IPS-20b (cell line): ENCODE data around the gene BRAT1.
"Not testable (repeated sequence)": the region's sequence is repeated elsewhere in the genome, so short reads cannot be mapped to it uniquely, and the experiment has no call there.

Experiments
- H3K27ac ChIP-seq: one replicate; pipeline ENCODE4 v1.5.1; 2013; ENCODE audit warnings: low read length
- H3K27me3 ChIP-seq: 2 replicates; pipeline ENCODE4 v1.6.1; 2013; ENCODE audit warnings: mild to moderate bottlenecking, low read length, inconsistent platforms; ENCODE audit not compliant: insufficient read depth
- H3K36me3 ChIP-seq: 2 replicates; pipeline ENCODE4 v1.6.1; 2013; ENCODE audit warnings: low read depth, mild to moderate bottlenecking, inconsistent platforms, low read length, moderate library complexity; ENCODE audit not compliant: insufficient read depth
- H3K4me1 ChIP-seq: 2 replicates; pipeline ENCODE4 v1.6.1; 2013; ENCODE audit warnings: mild to moderate bottlenecking, control low read depth, inconsistent platforms, low read length, moderate library complexity; ENCODE audit not compliant: insufficient read depth
- H3K4me3 ChIP-seq: 2 replicates; pipeline ENCODE4 v1.5.1; 2013; ENCODE audit warnings: mild to moderate bottlenecking, low read length, inconsistent platforms
- H3K9ac ChIP-seq: 2 replicates; pipeline ENCODE4 v1.6.1; 2013; ENCODE audit warnings: low read depth, mild to moderate bottlenecking, inconsistent platforms, low read length, moderate library complexity
- H3K9me3 ChIP-seq: 2 replicates; pipeline ENCODE4 v1.6.1; 2013; ENCODE audit warnings: mild to moderate bottlenecking, low read depth, low read length, inconsistent platforms; ENCODE audit not compliant: insufficient read depth

BRAT1 gene

DNA sequence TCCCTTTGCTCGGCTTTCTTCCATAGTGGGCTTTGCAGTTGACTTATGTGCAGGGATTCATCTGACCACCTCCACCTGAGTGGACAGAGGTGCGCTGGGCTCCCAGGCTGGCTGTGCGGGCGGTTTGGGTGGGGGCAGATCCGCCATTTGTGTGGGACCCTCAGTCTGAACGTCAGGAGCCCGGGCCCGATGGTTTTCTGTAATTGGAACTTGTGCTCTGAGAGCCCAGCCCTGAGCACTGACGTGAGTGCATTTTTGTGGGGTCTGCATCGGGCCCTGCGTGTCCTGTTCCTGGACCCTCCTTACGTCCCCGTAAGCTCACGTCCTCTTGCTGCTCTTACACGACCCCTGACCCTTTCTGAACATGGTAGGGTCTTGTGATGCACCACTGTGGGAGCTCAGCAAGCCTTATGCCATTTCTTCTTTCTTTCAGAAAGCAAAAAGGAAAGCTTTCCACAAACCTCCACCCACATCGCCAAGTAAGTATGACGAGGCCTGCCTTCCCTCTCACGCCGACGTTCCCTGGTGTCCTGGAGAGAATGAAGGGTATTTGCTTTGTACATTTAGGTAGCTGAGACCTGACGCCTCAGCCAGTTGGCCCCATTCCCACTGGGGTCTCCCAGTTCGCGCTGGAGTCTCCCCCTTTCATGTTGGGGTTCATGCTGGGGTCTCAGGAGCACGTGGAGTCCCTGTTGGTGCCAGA, 13.3 kb upstream of the BRAT1 start:
- H3K4me1 ChIP-seq, result no peaks in the 10 kb centered on the region
- no peak overlapping the region for H3K4me3 ChIP-seq
- no peak overlapping the region for H3K9ac ChIP-seq
- H3K36me3 ChIP-seq, result no peaks in the 10 kb centered on the region
- H3K27ac ChIP-seq, result no peak overlapping the region
- H3K27me3 ChIP-seq, result no peaks in the 10 kb centered on the region
- H3K9me3 ChIP-seq, result no peaks in the 10 kb centered on the region

DNA sequence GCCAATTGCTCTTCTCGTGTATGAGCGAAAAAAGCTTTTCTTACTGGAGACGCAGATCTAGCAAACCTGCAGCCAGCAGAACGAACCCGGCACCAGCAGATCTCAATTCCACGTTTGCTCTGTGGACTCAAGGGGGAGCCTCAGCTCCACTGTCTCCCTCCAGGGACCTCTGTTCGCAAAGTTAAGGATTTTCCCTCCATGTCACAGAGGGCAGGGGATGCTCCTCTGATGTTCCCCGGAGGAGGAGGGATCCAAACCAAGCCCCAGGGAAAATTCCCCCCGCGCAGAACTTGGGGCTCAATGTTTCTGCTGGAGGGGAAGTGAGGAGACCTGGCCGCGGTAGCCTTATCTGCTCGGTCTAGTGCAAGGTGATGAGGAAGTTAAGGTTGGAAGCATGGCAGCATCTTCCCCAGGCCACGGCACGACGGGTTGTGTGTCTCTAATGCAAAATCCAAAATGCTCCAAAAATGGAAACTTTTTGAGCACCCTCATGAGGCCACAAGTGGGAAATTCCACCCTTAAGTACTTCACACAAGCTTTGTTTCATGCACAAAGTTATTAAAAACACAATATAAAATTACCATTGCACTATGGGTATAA, 12.5 kb upstream of the BRAT1 start:
- H3K9me3 ChIP-seq, result no peaks in the 10 kb centered on the region
- H3K9ac ChIP-seq, result no peak overlapping the region
- H3K4me1 ChIP-seq, result no peaks in the 10 kb centered on the region
- H3K27ac ChIP-seq, result no peak overlapping the region
- no peaks in the 10 kb centered on the region for H3K27me3 ChIP-seq
- H3K4me3 ChIP-seq, result no peak overlapping the region
- H3K36me3 ChIP-seq, result no peaks in the 10 kb centered on the region

DNA sequence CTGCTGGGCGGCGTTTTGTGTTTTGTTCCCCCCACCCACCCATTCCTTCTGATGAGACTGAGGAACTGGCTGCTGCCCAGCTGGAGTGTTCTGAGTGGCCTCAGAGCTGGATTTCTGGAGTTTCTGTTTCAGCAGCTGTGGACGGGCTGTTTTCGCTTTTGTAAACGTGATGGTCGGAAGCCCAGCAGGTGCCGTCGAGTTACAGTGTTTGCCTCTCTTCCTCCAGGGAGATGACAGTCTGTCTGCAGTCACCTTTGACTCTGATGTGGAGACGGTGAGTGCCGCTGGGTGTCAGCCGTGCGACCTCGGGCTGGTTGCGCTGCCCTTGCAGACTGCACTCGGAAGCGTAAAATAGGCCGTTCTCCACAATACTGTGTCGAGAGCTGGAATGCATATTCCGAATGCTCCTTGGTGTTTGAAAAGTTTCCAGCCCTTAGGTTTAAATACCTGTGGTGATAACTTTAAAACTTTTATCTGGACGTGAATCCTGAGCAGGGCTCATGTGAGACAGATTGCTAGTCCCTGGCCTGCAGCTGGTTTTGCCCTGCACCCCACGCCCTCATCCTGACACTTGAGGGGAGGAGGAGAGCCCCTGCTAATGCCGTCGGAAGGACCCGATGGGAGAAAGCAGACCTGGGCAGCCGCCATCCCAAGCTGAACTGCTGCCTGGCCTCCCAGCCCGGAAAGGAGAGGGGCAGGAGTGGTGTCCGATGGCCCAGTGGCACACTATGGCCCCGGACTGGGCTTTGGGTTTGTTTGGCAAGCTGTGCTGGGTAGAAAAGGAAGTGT, 11.8 kb upstream of the BRAT1 start:
- no peaks in the 10 kb centered on the region for H3K4me1 ChIP-seq
- H3K4me3 ChIP-seq, result no peak overlapping the region
- H3K9me3 ChIP-seq, result no peaks in the 10 kb centered on the region
- H3K9ac ChIP-seq, result no peak overlapping the region
- H3K27ac ChIP-seq, result no peak overlapping the region
- no peaks in the 10 kb centered on the region for H3K36me3 ChIP-seq
- no peaks in the 10 kb centered on the region for H3K27me3 ChIP-seq

GRCh38 chr7:2566348-2566889, 11.1 kb upstream of the BRAT1 start:
- Histone ChIP-seq H3K27ac (no peak overlapping the region), H3K36me3 (no peaks in the 10 kb centered on the region), H3K4me1 (no peaks in the 10 kb centered on the region), H3K4me3 (no peak overlapping the region), H3K27me3 (no peaks in the 10 kb centered on the region), H3K9me3 (no peaks in the 10 kb centered on the region), H3K9ac (no peak overlapping the region)

DNA sequence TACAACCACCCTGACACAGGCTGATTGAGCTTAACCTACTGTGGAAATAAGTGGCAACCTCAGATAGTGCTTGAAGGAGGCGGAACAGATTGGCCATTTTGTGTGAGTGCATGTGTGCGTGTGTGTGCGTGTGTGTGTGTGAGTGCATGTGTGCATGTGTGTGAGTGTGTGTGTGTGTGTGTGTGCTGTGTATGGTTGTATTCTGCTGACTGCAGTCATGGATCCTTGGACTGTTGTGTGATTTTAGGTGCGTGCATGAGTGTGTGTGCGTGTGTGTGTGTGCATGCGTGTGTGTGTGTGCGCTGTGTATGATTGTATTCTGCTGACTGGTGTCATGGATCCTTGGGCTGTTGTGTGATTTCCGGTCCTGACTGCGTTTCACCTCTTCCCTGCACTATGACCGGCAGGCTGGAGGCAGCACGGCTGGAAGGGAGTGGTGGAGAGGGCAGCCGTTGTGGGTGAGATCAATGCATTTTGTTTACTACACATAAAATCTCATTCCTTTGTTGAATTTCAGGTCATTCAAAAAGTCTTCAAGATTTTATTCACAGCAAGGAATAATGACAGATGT, 9.7 kb upstream of the BRAT1 start:
- Histone ChIP-seq H3K36me3 (no peaks in the 10 kb centered on the region), H3K27me3 (no peaks in the 10 kb centered on the region; the same call in 1 of the 2 replicates), H3K4me3 (no peak overlapping the region), H3K4me1 (no peaks in the 10 kb centered on the region), H3K9ac (no peak overlapping the region), H3K9me3 (no peaks in the 10 kb centered on the region), H3K27ac (no peak overlapping the region)

DNA sequence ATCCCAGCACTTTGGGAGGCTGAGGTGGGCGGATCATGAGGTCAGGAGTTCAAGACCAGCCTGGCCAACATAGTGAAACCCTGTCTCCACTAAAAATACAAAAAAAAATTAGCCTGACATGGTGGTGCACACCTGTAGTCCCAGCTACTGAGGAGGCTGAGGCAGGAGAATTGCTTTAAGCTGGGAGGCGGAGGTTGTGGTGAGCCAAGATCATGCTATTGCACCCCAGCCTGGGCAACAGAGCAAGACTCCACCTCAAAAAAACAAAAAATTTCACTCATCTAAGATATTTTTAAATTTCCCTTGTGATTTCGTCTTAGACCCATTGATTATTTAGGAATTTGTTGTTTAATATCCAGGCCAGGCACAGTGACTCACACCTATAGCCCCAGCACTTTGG, 8.6 kb upstream of the BRAT1 start:
- not testable (repeated sequence) for H3K4me3 ChIP-seq, H3K27me3 ChIP-seq, H3K9me3 ChIP-seq, H3K27ac ChIP-seq, H3K36me3 ChIP-seq, H3K9ac ChIP-seq, H3K4me1 ChIP-seq

DNA sequence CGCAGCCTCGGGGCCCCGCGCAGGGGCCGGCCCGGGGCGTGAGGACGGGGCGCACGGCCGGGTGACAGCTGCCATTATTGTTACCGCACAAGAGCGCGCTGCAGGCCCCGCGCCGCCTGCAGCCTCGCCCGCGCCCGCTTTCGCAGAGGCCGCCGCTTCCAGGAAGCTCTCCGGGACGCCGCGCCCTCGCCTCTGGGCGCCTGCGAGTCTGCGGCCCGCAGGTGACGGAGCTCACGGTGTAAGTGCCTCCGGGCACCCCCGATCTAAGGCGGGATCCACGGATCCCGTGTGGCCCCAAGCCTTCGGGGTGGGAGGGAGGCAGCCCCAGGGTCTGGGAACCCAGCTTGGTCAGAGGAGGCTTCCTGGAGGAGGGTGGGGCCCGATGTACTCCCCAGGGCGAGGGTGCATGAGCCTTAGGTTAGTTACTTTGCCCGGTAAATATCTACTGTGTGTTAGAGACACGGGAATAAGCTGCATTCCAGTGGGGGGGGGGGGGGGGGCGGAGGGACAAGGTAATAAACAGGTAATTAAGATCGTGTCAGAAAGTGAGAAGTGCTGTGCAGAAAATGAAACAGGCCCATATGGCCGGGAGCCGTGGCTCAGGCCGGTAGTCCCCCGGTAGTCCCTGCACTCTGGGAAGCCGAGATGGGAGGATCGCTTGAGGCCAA, 4.1 kb upstream of the BRAT1 start:
- Histone ChIP-seq H3K9ac (peak overlapping the region; percentile 61), H3K4me3 (peak overlapping the region; percentile 77), H3K4me1 (peaks cover 2% of the 10 kb centered on the region), H3K27me3 (peaks cover 7% of the 10 kb centered on the region; the same call in 1 of the 2 replicates), H3K27ac (no peak overlapping the region), H3K9me3 (no peaks in the 10 kb centered on the region), H3K36me3 (no peaks in the 10 kb centered on the region)

GRCh38 chr7:2558629-2559282, 3.4 kb upstream of the BRAT1 start, which contains the start of gene IQCE:
TSS of gene IQCE (plus strand) at chr7:2558979. CDS start at chr7:2559182, 203 bp downstream.
- Histone ChIP-seq H3K9me3 (no peaks in the 10 kb centered on the region), H3K9ac (peak within 1 kb of the TSS; percentile 61), H3K27me3 (peaks cover 7% of the 10 kb centered on the region; the same call in 1 of the 2 replicates), H3K36me3 (peaks cover 3% of the 10 kb centered on the region; the same call in 1 of the 2 replicates), H3K4me3 (peak within 1 kb of the TSS; percentile 77), H3K27ac (no peak within 1 kb of the TSS), H3K4me1 (peaks cover 7% of the 10 kb centered on the region)

GRCh38 chr7:2554661-2555111, 638 bp downstream of the BRAT1 start:
- H3K9me3 ChIP-seq, result no peaks in the 10 kb centered on the region
- H3K4me1 ChIP-seq, result peaks cover 8% of the 10 kb centered on the region
- no peak overlapping the region for H3K27ac ChIP-seq
- H3K27me3 ChIP-seq, result peaks cover 4% of the 10 kb centered on the region; the same call in 1 of the 2 replicates
- peak overlapping the region; percentile 98; the same call in 1 of the 2 replicates for H3K9ac ChIP-seq
- H3K4me3 ChIP-seq, result peak overlapping the region; percentile 70
- H3K36me3 ChIP-seq, result peaks cover 19% of the 10 kb centered on the region

- peak overlapping the region; percentile 70 for H3K4me3 ChIP-seq
- no peak overlapping the region for H3K27ac ChIP-seq
- H3K36me3 ChIP-seq, result peaks cover 26% of the 10 kb centered on the region
- peaks cover 8% of the 10 kb centered on the region for H3K4me1 ChIP-seq
- H3K27me3 ChIP-seq, result no peaks in the 10 kb centered on the region
- H3K9me3 ChIP-seq, result no peaks in the 10 kb centered on the region
- H3K9ac ChIP-seq, result peak overlapping the region; percentile 98; the same call in 1 of the 2 replicates
Measured at GRCh38 chr7:2553831-2554581, 1.3 kb downstream of the BRAT1 start.
